OCI-LY1 (cell line): ENCODE measurements around the gene KANSL1.

Experiments
- CTCF ChIP-seq: fragments of 200-600 bp; sonication (generic), shearing (Covaris generic); IDR thresholded peaks from 2 replicates; pipeline ENCODE4 v1.5.1; 2017; ENCODE audit warnings: mild to moderate bottlenecking, antibody characterized with exemption, low read length, moderate library complexity, mixed read lengths
- EZH2 ChIP-seq: fragments of 200-600 bp; sonication (generic), shearing (Covaris generic); IDR thresholded peaks from 2 replicates; pipeline ENCODE4 v1.8.0; 2017; ENCODE audit warnings: borderline replicate concordance, mixed run types, mild to moderate bottlenecking, antibody characterized with exemption, low read length, moderate library complexity, mixed read lengths

- no peak for TF ChIP-seq CTCF
- TF ChIP-seq EZH2 = no peak
Observed at GRCh38 chr17:46135879-46136563, 57.2 kb downstream of the KANSL1 start.
